ENCODE measurements around the gene AOPEP.

GRCh38 chr9:94929369-94929756 lies 202.9 kb downstream of the AOPEP start:
- no peak for TF ChIP-seq POLR2A (IDR thresholded peaks at IDR 0.05)
- no peak for TF ChIP-seq CTCF (IDR thresholded peaks at IDR 0.05)

All from heart left ventricle (tissue), 13 donors.